Gastroesophageal sphincter (tissue), 4 donors: ENCODE results near the gene FGA. TPM values are rescaled to one million over a fixed set of nuclear protein-coding genes. Genes with fewer than 3 reads are reported as not detected.

Experiments
- ATAC-seq: fragments of 150-250 bp; one replicate; pipeline ENCODE4 v1.9.1; 2016; ENCODE audit warnings: mild to moderate bottlenecking, moderate library complexity
- H3K27ac ChIP-seq, 4 donors: fragments of 200-600 bp; sonication (generic) in 3 of 4; 1 replicate in 3 of 4; 2 replicates in 1 of 4; pipeline ENCODE4 v1.5.1; 2016 to 2019
- H3K27me3 ChIP-seq: fragments of 200-600 bp; sonication (generic); one replicate; pipeline ENCODE4 v1.5.1; 2019
- H3K36me3 ChIP-seq, 2 donors: fragments of 200-600 bp; sonication (generic); one replicate each; pipeline ENCODE4 v1.5.1; 2019; ENCODE audit warnings: control low read depth in 1 of 2
- H3K4me1 ChIP-seq, 3 donors: fragments of 200-600 bp; sonication (generic); 1 replicate in 2 of 3; 2 replicates in 1 of 3; pipeline ENCODE4 v1.5.1; 2016 to 2019; ENCODE audit warnings: control low read depth in 2 of 3
- H3K4me3 ChIP-seq, 2 donors: fragments of 200-600 bp; sonication (generic); one replicate each; pipeline ENCODE4 v1.5.1; 2019; ENCODE audit warnings: mild to moderate bottlenecking in 1 of 2, moderate library complexity in 1 of 2
- H3K9me3 ChIP-seq, 3 donors: fragments of 200-600 bp; sonication (generic); one replicate each; pipeline ENCODE4 v1.5.1; 2017 to 2019; ENCODE audit warnings: control low read depth in 2 of 3
- CTCF ChIP-seq, 4 experiments: fragments of 200-600 bp in 2 of 4; fragments of 450-650 bp in 2 of 4; sonication (generic) in 1 of 4; IDR thresholded peaks; one replicate each; pipeline ENCODE4 v1.5.1; 2017 to 2019; ENCODE audit warnings: antibody characterized with exemption in 4 of 4, mild to moderate bottlenecking in 2 of 4, moderate library complexity in 2 of 4
- EP300 ChIP-seq: sonication (generic); formaldehyde crosslinking; IDR thresholded peaks from one replicate; pipeline ENCODE4 v1.6.1; 2017; ENCODE audit warnings: antibody characterized with exemption, mild to moderate bottlenecking
- POLR2A ChIP-seq, 2 donors: fragments of 450-650 bp; IDR thresholded peaks; one replicate each; pipeline ENCODE4 v1.6.1; 2017; ENCODE audit warnings: antibody characterized with exemption in 2 of 2, mild to moderate bottlenecking in 2 of 2, moderate library complexity in 1 of 2
- POLR2AphosphoS5 ChIP-seq: sonication (generic); formaldehyde crosslinking; IDR thresholded peaks from one replicate; pipeline ENCODE4 v1.6.1; 2017; ENCODE audit warnings: antibody characterized with exemption
- WGBS, 2 donors: methylation state at CpG; one replicate each; pipeline ENCODE4 v1.1.5; 2018; ENCODE audit warnings: low coverage in 1 of 2; 5-methylcytosine and 5-hydroxymethylcytosine counted together
- total RNA-seq, 4 donors: library from RNA; depleted of rRNA; stranded (reverse); fragments of >200 nt; gene quantifications; one replicate each; pipeline ENCODE4 v1.1.0, GENCODE V29; 2016

FGA gene
- total RNA-seq, 4 donors from 2014 or later = 0.12 TPM; not detected in 3

- Histone ChIP-seq H3K27me3 (no peaks in the 10 kb centered on the region), H3K4me3 (no peak overlapping the region), H3K9me3 (no peaks in the 10 kb centered on the region), H3K36me3 (no peaks in the 10 kb centered on the region), H3K4me1 (no peaks in the 10 kb centered on the region), H3K27ac (no peak overlapping the region)
- no peak for ATAC-seq
- TF ChIP-seq POLR2AphosphoS5 (no peak), EP300 (no peak), POLR2A (IDR thresholded peaks at IDR 0.05) (no peak), CTCF (IDR thresholded peaks at IDR 0.05) (no peak)
- 45 to 54% methylated on average over 3 of the region's 3 CpGs for WGBS, 2 donors
These were observed 21.5 kb downstream of the FGA start for GRCh38 chr4:154569028-154569427.

- no peaks in the 10 kb centered on the region for H3K36me3 ChIP-seq
- TF ChIP-seq EP300 (no peak), POLR2AphosphoS5 (no peak), CTCF (IDR thresholded peaks at IDR 0.05) (no peak), POLR2A (IDR thresholded peaks at IDR 0.05) (no peak)
- H3K4me3 ChIP-seq = no peak overlapping the region
- no peak overlapping the region for H3K27ac ChIP-seq
- ATAC-seq = no peak
- no peaks in the 10 kb centered on the region for H3K27me3 ChIP-seq
- no peaks in the 10 kb centered on the region for H3K4me1 ChIP-seq
- no peaks in the 10 kb centered on the region for H3K9me3 ChIP-seq
- WGBS, 2 donors = 68 to 83% methylated on average over 5 of the region's 5 CpGs
These were observed 23.8 kb downstream of the FGA start for GRCh38 chr4:154566639-154567204.

- Histone ChIP-seq H3K9me3 (no peaks in the 10 kb centered on the region), H3K4me3 (no peak overlapping the region), H3K27ac (no peak overlapping the region), H3K4me1 (no peaks in the 10 kb centered on the region), H3K36me3 (no peaks in the 10 kb centered on the region), H3K27me3 (no peaks in the 10 kb centered on the region)
- ATAC-seq = no peak
- 73 to 83% methylated on average over 3 to 6 of the region's 6 CpGs for WGBS, 2 donors
- TF ChIP-seq EP300 = no peak
- TF ChIP-seq POLR2A (IDR thresholded peaks at IDR 0.05) = no peak
- no peak for TF ChIP-seq CTCF (IDR thresholded peaks at IDR 0.05)
- no peak for TF ChIP-seq POLR2AphosphoS5
These were observed 24.8 kb downstream of the FGA start for GRCh38 chr4:154565704-154566103.

- H3K27me3 ChIP-seq = no peaks in the 10 kb centered on the region
- H3K27ac ChIP-seq = no peak overlapping the region
- ATAC-seq = no peak
- H3K4me1 ChIP-seq = no peaks in the 10 kb centered on the region
- H3K9me3 ChIP-seq = no peaks in the 10 kb centered on the region
- no peak for TF ChIP-seq CTCF (IDR thresholded peaks at IDR 0.05)
- no peak for TF ChIP-seq POLR2A (IDR thresholded peaks at IDR 0.05)
- no peaks in the 10 kb centered on the region for H3K36me3 ChIP-seq
- 69 to 90% methylated on average over 1 of the region's 1 CpG for WGBS, 2 donors
- no peak overlapping the region for H3K4me3 ChIP-seq
These were observed 26.2 kb downstream of the FGA start for GRCh38 chr4:154564311-154564710.

GRCh38 chr4:154562697-154563254 lies 27.8 kb downstream of the FGA start, which contains the start of gene FGB:
FGB (plus strand) TSS chr4:154563011; CDS start chr4:154563019, 8 bp downstream.
- Histone ChIP-seq H3K27ac (no peak within 1 kb of the TSS), H3K9me3 (no peaks in the 10 kb centered on the region), H3K27me3 (no peaks in the 10 kb centered on the region), H3K4me1 (no peaks in the 10 kb centered on the region), H3K36me3 (no peaks in the 10 kb centered on the region), H3K4me3 (no peak within 1 kb of the TSS)
- TF ChIP-seq CTCF (IDR thresholded peaks at IDR 0.05) (no peak), POLR2AphosphoS5 (no peak), EP300 (no peak), POLR2A (IDR thresholded peaks at IDR 0.05) (no peak)
- WGBS, 2 donors = 69 to 77% methylated on average over 2 of the region's 2 CpGs
- no peak for ATAC-seq
